Forelimb muscle (tissue), 1 donor: ENCODE data around the gene PRKAR2A. TPM values are rescaled to one million over a fixed set of nuclear protein-coding genes. Genes with fewer than 3 reads are reported as not detected.
"Not testable (repeated sequence)": the region's sequence is repeated elsewhere in the genome, so short reads cannot be mapped to it uniquely, and the experiment has no call there.

Source experiments
- DNase-seq: peaks from one replicate; pipeline ENCODE4 v3.0.0-alpha.2; 2013; ENCODE audit warnings: low read depth
- polyA plus RNA-seq: library from polyadenylated mRNA; unstranded; fragments of 120-200 nt; gene quantifications from one replicate; pipeline ENCODE4 v1.2.1, GENCODE V29; 2013; ENCODE audit not compliant: insufficient read length

PRKAR2A gene
- polyA plus RNA-seq, 1 donor = 41.3 TPM

GRCh38 chr3:48733752-48734518, 113.7 kb downstream of the PRKAR2A start:
- not testable (repeated sequence) for DNase-seq

GRCh38 chr3:48727511-48727910, 120.2 kb downstream of the PRKAR2A start:
- no peak for DNase-seq

GRCh38 chr3:48725185-48725855, 122.4 kb downstream of the PRKAR2A start:
- not testable (repeated sequence) for DNase-seq

- DNase-seq = no peak
Observed at GRCh38 chr3:48723725-48724124, 123.9 kb downstream of the PRKAR2A start.

- not testable (repeated sequence) for DNase-seq
Observed at GRCh38 chr3:48723293-48723692, 124.4 kb downstream of the PRKAR2A start.

- DNase-seq = peak; percentile 94
Observed at GRCh38 chr3:48716982-48717746, 130.5 kb downstream of the PRKAR2A start, which contains the start of gene IP6K2. TSS of gene IP6K2 (minus strand) at chr3:48717221. CDS start at chr3:48695291, 21,930 bp downstream.

GRCh38 chr3:48716508-48716981, 131.1 kb downstream of the PRKAR2A start:
- DNase-seq = no peak

- DNase-seq = no peak
Observed at GRCh38 chr3:48715174-48715800, 132.4 kb downstream of the PRKAR2A start.

- DNase-seq = no peak
Observed at GRCh38 chr3:48711727-48712126, 135.9 kb downstream of the PRKAR2A start.

- DNase-seq = no peak
Observed at GRCh38 chr3:48709051-48709461, 138.6 kb downstream of the PRKAR2A start.

- DNase-seq = no peak
Observed at GRCh38 chr3:48708481-48708889, 139.2 kb downstream of the PRKAR2A start.

- no peak for DNase-seq
Observed at GRCh38 chr3:48707157-48707556, 140.5 kb downstream of the PRKAR2A start.

- no peak for DNase-seq
Observed at GRCh38 chr3:48702320-48702920, 145.3 kb downstream of the PRKAR2A start.

- no peak for DNase-seq
Observed at GRCh38 chr3:48700731-48701405, 146.8 kb downstream of the PRKAR2A start.

GRCh38 chr3:48698891-48699290, 148.8 kb downstream of the PRKAR2A start:
- no peak for DNase-seq

GRCh38 chr3:48697952-48698351, 149.7 kb downstream of the PRKAR2A start:
- DNase-seq = no peak

GRCh38 chr3:48696601-48697000, 151.1 kb downstream of the PRKAR2A start:
- DNase-seq = no peak
